HG03439 (cell line): ENCODE data around the gene SEC11A.
"Not testable (repeated sequence)": the region's sequence is repeated elsewhere in the genome, so short reads cannot be mapped to it uniquely, and the experiment has no call there.

Experiments used
- ATAC-seq: cut with Tn5 transposase; IDR thresholded peaks from one replicate; pipeline ENCODE4 v1.9.1; 2021; ENCODE audit warnings: mild to moderate bottlenecking, moderate library complexity; ENCODE audit not compliant: unreplicated experiment

Gene SEC11A

DNA sequence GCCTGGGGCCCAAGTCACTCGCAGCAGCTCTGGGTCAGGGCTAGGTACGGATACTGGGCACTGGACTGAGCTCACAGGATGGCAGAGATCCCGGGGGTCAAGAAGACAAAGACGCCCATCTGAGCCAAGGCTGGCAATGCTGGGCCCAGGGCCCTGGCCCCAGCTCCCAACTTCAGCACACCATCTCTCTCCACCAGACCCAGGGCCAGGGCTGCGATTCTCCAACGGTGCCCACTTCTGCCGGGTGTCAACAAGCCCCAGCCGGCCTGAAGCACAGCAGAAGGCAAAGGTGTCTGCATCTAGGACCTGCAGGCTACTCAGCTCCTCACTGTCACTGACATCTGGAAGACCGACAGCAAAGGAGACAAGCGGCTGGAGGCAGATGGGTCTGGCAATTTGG lies 70.4 kb downstream of the SEC11A start:
- ATAC-seq: no peak

- no peak for ATAC-seq
Measured at GRCh38 chr15:84643838-84644237, 72.1 kb downstream of the SEC11A start.

DNA sequence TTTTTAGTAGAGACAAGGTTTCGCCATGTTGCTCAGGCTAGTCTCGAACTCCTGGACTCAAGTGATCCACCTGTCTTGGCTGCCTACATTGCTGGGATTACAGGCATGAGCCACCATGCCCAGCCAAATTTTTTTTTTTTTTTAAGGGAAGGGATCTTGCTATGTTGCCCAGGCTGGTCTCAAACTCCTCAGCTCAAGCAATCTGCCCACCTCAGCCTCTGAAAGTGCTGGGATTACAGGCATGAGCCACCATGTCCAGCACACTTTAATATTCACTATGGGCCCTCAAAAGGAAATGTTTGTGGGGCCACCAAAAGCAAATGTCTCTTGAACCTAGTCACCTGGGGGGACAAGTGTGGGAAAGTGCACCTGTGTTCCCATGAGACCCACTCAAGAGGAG lies 73.3 kb downstream of the SEC11A start:
- ATAC-seq: not testable (repeated sequence)

DNA sequence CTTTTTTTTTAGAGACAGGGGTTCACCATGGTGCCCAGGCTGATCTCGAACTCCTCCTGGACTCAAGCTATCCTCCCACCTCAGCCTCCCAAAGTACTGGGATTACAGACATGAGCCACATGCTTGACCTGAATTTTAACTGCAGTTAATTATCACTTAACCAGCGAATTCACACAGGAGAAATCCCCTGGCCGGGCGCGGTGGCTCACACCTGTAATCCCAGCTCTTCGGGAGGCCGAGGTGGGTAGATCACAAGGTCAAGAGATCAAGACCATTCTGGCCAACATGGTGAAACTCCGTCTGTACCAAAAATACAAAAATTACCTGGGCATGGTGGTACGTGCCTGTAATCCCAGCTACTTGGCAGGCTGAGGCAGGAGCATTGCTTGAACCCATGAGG lies 74.1 kb downstream of the SEC11A start:
- ATAC-seq: not testable (repeated sequence)

GRCh38 chr15:84638103-84638502 lies 77.8 kb downstream of the SEC11A start:
- no peak for ATAC-seq

GRCh38 chr15:84634228-84634837 lies 81.6 kb downstream of the SEC11A start:
- no peak for ATAC-seq

- ATAC-seq: peak; percentile 47
Measured at GRCh38 chr15:84633311-84634227, 82.4 kb downstream of the SEC11A start.

- no peak for ATAC-seq
Measured at GRCh38 chr15:84631706-84632272, 84.2 kb downstream of the SEC11A start.

- ATAC-seq: no peak
Measured at GRCh38 chr15:84629033-84629432, 86.9 kb downstream of the SEC11A start.

DNA sequence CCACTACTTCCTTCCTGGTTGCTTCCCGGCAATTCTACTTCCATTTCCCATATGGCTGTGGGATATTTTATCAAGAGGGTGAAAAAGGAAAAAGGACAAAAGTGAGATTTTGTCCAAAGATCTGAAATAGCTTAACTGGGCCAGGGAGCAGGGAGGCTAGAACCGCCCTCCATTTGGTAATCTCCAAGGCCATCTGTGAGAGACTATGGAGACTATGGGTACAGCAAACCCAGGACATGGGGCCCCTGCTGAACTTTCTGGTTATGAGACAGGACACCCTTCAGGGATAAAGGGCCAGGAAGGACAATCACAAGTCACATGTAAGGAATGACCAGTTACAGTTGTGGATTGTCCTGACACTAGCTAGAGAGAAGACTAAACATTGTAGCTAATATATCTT lies 90.8 kb downstream of the SEC11A start:
- ATAC-seq: no peak

DNA sequence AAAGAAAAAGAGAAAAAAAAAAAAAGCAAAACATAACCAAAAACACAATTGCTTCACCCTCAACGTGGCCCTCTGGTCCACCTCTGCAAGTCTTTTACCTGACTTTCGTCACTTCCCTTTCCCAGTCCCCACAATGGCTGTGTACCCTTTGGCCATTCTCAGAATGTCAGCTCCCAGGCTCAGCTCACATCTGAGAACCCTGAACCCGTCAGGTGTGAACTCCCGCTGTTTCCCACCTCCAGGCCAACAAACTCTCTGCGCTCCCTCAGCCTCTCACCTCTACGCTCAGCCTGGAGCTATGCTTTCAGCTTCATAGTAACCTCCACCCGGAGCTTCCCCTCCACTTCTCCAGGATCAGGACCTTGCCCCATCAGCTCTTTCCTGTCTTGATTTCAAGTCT lies 91.6 kb downstream of the SEC11A start:
- ATAC-seq: no peak

DNA sequence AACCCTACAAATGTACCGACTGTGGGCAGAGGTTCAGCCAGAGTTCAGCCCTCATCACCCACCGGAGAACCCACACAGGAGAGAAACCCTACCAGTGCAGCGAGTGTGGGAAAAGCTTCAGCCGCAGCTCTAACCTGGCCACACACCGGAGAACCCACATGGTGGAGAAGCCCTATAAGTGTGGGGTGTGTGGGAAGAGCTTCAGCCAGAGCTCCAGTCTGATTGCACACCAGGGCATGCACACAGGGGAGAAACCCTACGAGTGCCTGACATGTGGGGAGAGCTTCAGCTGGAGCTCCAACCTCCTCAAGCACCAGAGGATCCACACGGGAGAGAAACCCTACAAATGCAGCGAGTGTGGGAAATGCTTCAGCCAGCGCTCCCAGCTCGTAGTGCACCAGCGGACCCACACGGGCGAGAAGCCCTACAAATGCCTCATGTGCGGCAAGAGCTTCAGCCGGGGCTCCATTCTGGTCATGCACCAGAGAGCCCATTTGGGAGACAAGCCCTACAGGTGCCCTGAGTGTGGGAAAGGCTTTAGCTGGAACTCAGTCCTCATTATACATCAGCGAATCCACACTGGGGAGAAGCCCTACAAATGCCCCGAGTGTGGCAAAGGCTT lies 94.5 kb downstream of the SEC11A start:
- no peak for ATAC-seq

DNA sequence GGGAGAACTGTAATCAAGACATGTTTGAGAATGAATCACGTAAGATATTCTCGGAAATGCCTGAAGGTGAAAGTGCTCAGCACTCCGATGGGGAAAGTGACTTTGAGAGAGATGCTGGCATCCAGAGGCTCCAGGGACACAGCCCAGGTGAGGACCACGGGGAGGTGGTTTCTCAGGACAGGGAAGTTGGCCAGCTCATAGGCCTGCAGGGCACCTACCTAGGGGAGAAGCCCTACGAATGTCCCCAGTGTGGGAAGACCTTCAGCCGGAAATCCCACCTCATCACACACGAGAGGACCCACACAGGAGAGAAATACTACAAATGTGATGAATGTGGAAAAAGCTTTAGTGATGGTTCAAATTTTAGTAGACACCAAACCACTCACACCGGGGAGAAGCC lies 95.3 kb downstream of the SEC11A start:
- no peak for ATAC-seq
